GM20431 (cell line): ENCODE results near the gene SH3RF3.
"Not testable (repeated sequence)": the region's sequence is repeated elsewhere in the genome, so short reads cannot be mapped to it uniquely, and the experiment has no call there.

ENCODE experiments used
- in situ Hi-C: fragments of 300-500 bp; cut with MseI, MboI; formaldehyde crosslinking; loops from one replicate; pipeline ENCODE4 v1.15.0; 2020; ENCODE audit warnings: low sequenced_read_pairs; ENCODE audit not compliant: unreplicated experiment

SH3RF3 gene

GRCh38 chr2:109117181-109117580, 11.8 kb upstream of the SH3RF3 start:
- in situ Hi-C loops, result not testable (repeated sequence)

GRCh38 chr2:109117780-109118179, 11.2 kb upstream of the SH3RF3 start:
- in situ Hi-C loops, result no loop called here

GRCh38 chr2:109118321-109118720, 10.7 kb upstream of the SH3RF3 start:
- in situ Hi-C loops, result no loop called here

- in situ Hi-C loops, result no loop called here
Measured at GRCh38 chr2:109120166-109120565, 8.8 kb upstream of the SH3RF3 start.

- in situ Hi-C loops, result not testable (repeated sequence)
Measured at GRCh38 chr2:109120686-109121085, 8.3 kb upstream of the SH3RF3 start.

- in situ Hi-C loops, result no loop called here
Measured at GRCh38 chr2:109123586-109124201, 5.3 kb upstream of the SH3RF3 start.

GRCh38 chr2:109124982-109125592, 3.9 kb upstream of the SH3RF3 start:
- in situ Hi-C loops, result loop anchor here (25.0 kb wide), 1 partner anchor 387 kb away; no protein-coding TSS in a partner anchor

GRCh38 chr2:109125593-109126500, 3.2 kb upstream of the SH3RF3 start:
- in situ Hi-C loops, result loop anchor here (25.0 kb wide), 1 partner anchor 386 kb away; no protein-coding TSS in a partner anchor

- in situ Hi-C loops, result loop anchor here (25.0 kb wide), 1 partner anchor 386 kb away; no protein-coding TSS in a partner anchor
Measured at GRCh38 chr2:109126501-109126860, 2.5 kb upstream of the SH3RF3 start.

GRCh38 chr2:109127556-109127955, 1.4 kb upstream of the SH3RF3 start:
- in situ Hi-C loops, result loop anchor here (25.0 kb wide), 1 partner anchor 385 kb away; no protein-coding TSS in a partner anchor

GRCh38 chr2:109128048-109128615, 873 bp upstream of the SH3RF3 start:
- in situ Hi-C loops, result loop anchor here (25.0 kb wide), 1 partner anchor 384 kb away; no protein-coding TSS in a partner anchor

GRCh38 chr2:109129356-109129920, 433 bp downstream of the SH3RF3 start:
- in situ Hi-C loops, result loop anchor here (25.0 kb wide), 1 partner anchor 383 kb away; no protein-coding TSS in a partner anchor

GRCh38 chr2:109129921-109130722, 1.1 kb downstream of the SH3RF3 start:
- in situ Hi-C loops, result loop anchor here (25.0 kb wide), 1 partner anchor 382 kb away; no protein-coding TSS in a partner anchor

- in situ Hi-C loops, result loop anchor here (25.0 kb wide), 1 partner anchor 382 kb away; no protein-coding TSS in a partner anchor
Measured at GRCh38 chr2:109130723-109130995, 1.7 kb downstream of the SH3RF3 start.

GRCh38 chr2:109131777-109132176, 2.8 kb downstream of the SH3RF3 start:
- in situ Hi-C loops, result loop anchor here (25.0 kb wide), 1 partner anchor 381 kb away; no protein-coding TSS in a partner anchor

GRCh38 chr2:109132626-109133025, 3.6 kb downstream of the SH3RF3 start:
- in situ Hi-C loops, result loop anchor here (25.0 kb wide), 1 partner anchor 380 kb away; no protein-coding TSS in a partner anchor

GRCh38 chr2:109133746-109134145, 4.7 kb downstream of the SH3RF3 start:
- in situ Hi-C loops, result loop anchor here (25.0 kb wide), 1 partner anchor 379 kb away; no protein-coding TSS in a partner anchor

- in situ Hi-C loops, result loop anchor here (25.0 kb wide), 1 partner anchor 377 kb away; no protein-coding TSS in a partner anchor
Measured at GRCh38 chr2:109134741-109135358, 5.8 kb downstream of the SH3RF3 start.
